Esophagus (tissue), 2 donors: ENCODE data around the gene PDE10A. TPM values are rescaled to one million over a fixed set of nuclear protein-coding genes. Genes with fewer than 3 reads are reported as not detected.
"Not testable (repeated sequence)": the region's sequence is repeated elsewhere in the genome, so short reads cannot be mapped to it uniquely, and the experiment has no call there.

Experiments used
- H3K27ac ChIP-seq, 2 donors: one replicate each; pipeline ENCODE4 v1.5.1; 2013; ENCODE audit warnings: low read depth in 2 of 2, mild to moderate bottlenecking in 2 of 2, inconsistent platforms in 1 of 2, low read length in 1 of 2, moderate library complexity in 1 of 2
- H3K27me3 ChIP-seq, 2 donors: one replicate each; pipeline ENCODE4 v1.6.1; 2013; ENCODE audit warnings: low read length in 2 of 2, control low read depth in 1 of 2, mild to moderate bottlenecking in 1 of 2; ENCODE audit not compliant: insufficient read depth in 2 of 2, control insufficient read depth in 1 of 2
- H3K36me3 ChIP-seq, 2 donors: one replicate each; pipeline ENCODE4 v1.6.1; 2013; ENCODE audit warnings: low read length in 1 of 2; ENCODE audit not compliant: control insufficient read depth in 2 of 2, insufficient read depth in 2 of 2
- H3K4me1 ChIP-seq, 2 donors: one replicate each; pipeline ENCODE4 v1.6.1; 2013; ENCODE audit warnings: low read length in 1 of 2; ENCODE audit not compliant: control insufficient read depth in 2 of 2, insufficient read depth in 2 of 2
- H3K4me3 ChIP-seq, 2 donors: one replicate each; pipeline ENCODE4 v1.5.1; 2013; ENCODE audit warnings: low read length in 2 of 2, mild to moderate bottlenecking in 2 of 2, low read depth in 1 of 2, moderate library complexity in 1 of 2
- H3K9me3 ChIP-seq, 2 donors: one replicate each; pipeline ENCODE4 v1.6.1; 2013; ENCODE audit warnings: mild to moderate bottlenecking in 2 of 2, low read depth in 1 of 2, low read length in 1 of 2, moderate library complexity in 1 of 2; ENCODE audit not compliant: control insufficient read depth in 2 of 2, insufficient read depth in 1 of 2
- WGBS, 2 donors: extraction: QIAGEN DNeasy Blood & Tissue Kit; methylation state at CpG; one replicate each; pipeline ENCODE4 v1.1.7; 2013; 5-methylcytosine and 5-hydroxymethylcytosine counted together
- polyA plus RNA-seq, 2 donors: library from polyadenylated mRNA; stranded (reverse); fragments of 200-250 nt; gene quantifications; one replicate each; pipeline ENCODE4 v1.2.3, GENCODE V29; 2013
- donor health status: healthy with polysubstance abuse.
- donor health status: Bipolar disorder and iron deficiency.

The PDE10A gene
- polyA plus RNA-seq, 2 donors, result 0.21 to 0.28 TPM

GRCh38 chr6:165568326-165568725, 94.7 kb downstream of the PDE10A start:
- Histone ChIP-seq H3K36me3 (no peaks in the 10 kb centered on the region), H3K27me3 (no peaks in the 10 kb centered on the region), H3K27ac (no peak overlapping the region), H3K4me1 (no peaks in the 10 kb centered on the region), H3K9me3 (no peaks in the 10 kb centered on the region), H3K4me3 (no peak overlapping the region)
- WGBS, 2 donors, result 74 to 76% methylated on average over 2 of the region's 2 CpGs

GRCh38 chr6:165566088-165566828, 96.8 kb downstream of the PDE10A start:
- Histone ChIP-seq H3K36me3 (no peaks in the 10 kb centered on the region), H3K4me1 (no peaks in the 10 kb centered on the region), H3K9me3 (no peaks in the 10 kb centered on the region), H3K27me3 (no peaks in the 10 kb centered on the region), H3K4me3 (no peak overlapping the region), H3K27ac (no peak overlapping the region)
- 74 to 84% methylated on average over 5 of the region's 5 CpGs for WGBS, 2 donors

- H3K4me1 ChIP-seq, result no peaks in the 10 kb centered on the region
- 80 to 82% methylated on average over 7 of the region's 7 CpGs for WGBS, 2 donors
- H3K4me3 ChIP-seq, result no peak overlapping the region
- no peaks in the 10 kb centered on the region for H3K9me3 ChIP-seq
- H3K27me3 ChIP-seq, result no peaks in the 10 kb centered on the region
- H3K36me3 ChIP-seq, result no peaks in the 10 kb centered on the region
- H3K27ac ChIP-seq, result no peak overlapping the region
Observed at GRCh38 chr6:165562421-165563090, 100.5 kb downstream of the PDE10A start.

DNA sequence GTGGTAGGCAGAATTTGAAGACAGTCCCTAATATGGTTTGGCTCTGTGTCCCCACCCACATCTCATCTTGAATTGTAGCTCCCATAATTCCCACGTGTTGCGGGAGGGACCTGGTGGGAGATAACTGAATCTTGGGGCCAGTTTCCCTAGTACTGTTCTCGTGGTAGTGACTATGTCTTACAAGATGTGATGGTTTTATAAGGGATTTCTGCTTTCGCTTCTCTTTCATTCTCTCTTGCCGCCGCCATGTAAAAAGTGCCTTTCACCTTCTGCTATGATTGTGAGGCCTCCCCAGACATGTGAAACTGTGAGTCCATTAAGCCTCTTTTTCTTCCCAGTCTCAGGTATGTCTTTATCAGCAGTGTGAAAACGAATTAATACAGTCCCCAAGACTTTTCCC, 103.4 kb downstream of the PDE10A start:
- WGBS, 2 donors, result 92 to 93% methylated on average over 7 of the region's 7 CpGs
- Histone ChIP-seq H3K27ac (no peak overlapping the region), H3K27me3 (no peaks in the 10 kb centered on the region), H3K36me3 (no peaks in the 10 kb centered on the region), H3K4me3 (no peak overlapping the region), H3K9me3 (no peaks in the 10 kb centered on the region), H3K4me1 (no peaks in the 10 kb centered on the region)

- not testable (repeated sequence) for H3K4me1 ChIP-seq, H3K27me3 ChIP-seq, H3K4me3 ChIP-seq, H3K27ac ChIP-seq, H3K9me3 ChIP-seq, H3K36me3 ChIP-seq
- WGBS, 2 donors, result 91 to 93% methylated on average over 6 of the region's 6 CpGs
Observed at GRCh38 chr6:165558097-165558496, 104.9 kb downstream of the PDE10A start.

- H3K4me3 ChIP-seq, result no peak overlapping the region
- WGBS, 2 donors, result 72% methylated on average over 6 of the region's 6 CpGs
Observed at GRCh38 chr6:165557674-165558073, 105.4 kb downstream of the PDE10A start.

DNA sequence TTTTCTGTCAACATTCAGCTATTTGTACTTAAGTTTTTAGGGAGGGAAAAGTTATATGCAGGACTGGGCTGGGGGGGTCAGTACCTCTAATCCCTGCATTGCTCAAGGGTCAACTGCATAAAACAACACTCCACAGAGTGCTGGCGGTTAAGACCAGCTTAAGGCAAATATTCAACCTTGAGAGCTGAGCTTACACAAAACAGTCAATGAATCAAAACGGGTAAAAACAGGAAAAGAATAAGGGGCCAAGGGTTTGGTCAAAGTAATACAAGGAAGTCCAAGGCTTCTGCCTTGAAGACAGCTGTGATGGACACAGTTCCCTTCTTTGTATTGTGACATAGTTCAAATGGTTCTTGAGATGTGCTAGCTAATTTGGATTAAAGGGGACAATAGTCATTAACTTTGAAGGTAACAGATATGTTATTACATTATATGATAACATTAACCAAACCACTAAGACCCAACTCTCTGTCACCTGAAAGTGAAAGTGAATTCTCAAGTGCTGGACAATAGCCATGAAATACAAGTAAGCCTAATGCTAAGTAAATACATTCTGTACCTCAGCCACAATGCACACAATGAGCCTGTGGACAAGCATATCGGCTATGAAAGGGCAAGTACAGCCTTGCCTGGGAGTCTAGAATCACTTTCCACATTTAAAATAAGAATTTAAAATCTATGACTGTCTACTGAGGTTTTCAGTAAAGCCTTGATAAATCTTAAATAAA, 106.8 kb downstream of the PDE10A start:
- H3K27me3 ChIP-seq, result no peaks in the 10 kb centered on the region
- H3K9me3 ChIP-seq, result no peaks in the 10 kb centered on the region
- peaks cover 0 to 2% of the 10 kb centered on the region in 2 donors for H3K4me1 ChIP-seq
- no peak overlapping the region for H3K27ac ChIP-seq
- 27 to 38% methylated on average over 3 of the region's 3 CpGs for WGBS, 2 donors
- no peak overlapping the region for H3K4me3 ChIP-seq
- H3K36me3 ChIP-seq, result no peaks in the 10 kb centered on the region

More at GRCh38 chr6:165557674-165558073, 105.4 kb downstream of the PDE10A start:
- Histone ChIP-seq H3K36me3 (no peaks in the 10 kb centered on the region), H3K27me3 (no peaks in the 10 kb centered on the region), H3K4me1 (no peaks in the 10 kb centered on the region), H3K9me3 (no peaks in the 10 kb centered on the region), H3K27ac (no peak overlapping the region)

DNA sequence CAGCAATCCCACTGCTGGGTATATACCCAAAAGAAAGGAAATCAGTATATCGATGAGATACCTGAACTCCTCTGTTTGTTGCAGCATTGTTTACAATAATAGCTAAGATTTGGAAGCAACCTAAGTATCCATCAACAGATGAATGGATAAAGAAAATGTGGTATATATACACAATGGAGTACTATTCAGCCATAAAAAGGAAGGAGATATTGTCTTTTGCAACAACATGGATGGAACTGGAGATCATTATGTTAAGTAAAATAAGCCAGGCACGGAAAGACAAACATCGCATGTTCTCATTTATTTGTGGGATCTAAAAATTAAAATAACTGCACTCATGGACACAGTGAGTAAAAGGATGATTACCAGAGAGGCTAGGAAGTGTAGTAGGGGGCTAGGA, 108.4 kb downstream of the PDE10A start:
- H3K9me3 ChIP-seq, H3K27me3 ChIP-seq, H3K27ac ChIP-seq, H3K4me3 ChIP-seq, H3K4me1 ChIP-seq, H3K36me3 ChIP-seq: not testable (repeated sequence)
- 95 to 97% methylated on average over 3 of the region's 3 CpGs for WGBS, 2 donors

GRCh38 chr6:165552248-165552736, 110.7 kb downstream of the PDE10A start:
- H3K27me3 ChIP-seq, result no peaks in the 10 kb centered on the region
- 46 to 59% methylated on average over 5 of the region's 5 CpGs for WGBS, 2 donors
- H3K4me1 ChIP-seq, result peaks cover 0 to 2% of the 10 kb centered on the region in 2 donors
- H3K9me3 ChIP-seq, result no peaks in the 10 kb centered on the region
- H3K27ac ChIP-seq, result no peak overlapping the region
- H3K4me3 ChIP-seq, result no peak overlapping the region
- no peaks in the 10 kb centered on the region for H3K36me3 ChIP-seq
